Amygdala (tissue), 56 donors: Measurements from ENCODE around the gene CABP5.

ENCODE experiments used
- DNase-seq, 56 donors: peaks; one replicate each; lab custom pipeline; 2025; lab: John Stamatoyannopoulos, UW

Gene CABP5

GRCh38 chr19:48036765-48037164 is 7.1 kb downstream of the CABP5 start:
- DNase-seq = no peak

GRCh38 chr19:48033604-48034003 is 10.3 kb downstream of the CABP5 start:
- DNase-seq = no peak

- no peak for DNase-seq
Observed at GRCh38 chr19:48030073-48030472, 13.8 kb downstream of the CABP5 start.

- DNase-seq = no peak
Observed at GRCh38 chr19:48029431-48029830, 14.4 kb downstream of the CABP5 start.

GRCh38 chr19:48025480-48025879 is 18.4 kb downstream of the CABP5 start:
- DNase-seq = no peak

- DNase-seq = no peak
Observed at GRCh38 chr19:48023518-48023917, 20.4 kb downstream of the CABP5 start.

GRCh38 chr19:48023011-48023410 is 20.9 kb downstream of the CABP5 start:
- no peak for DNase-seq

- no peak for DNase-seq
Observed at GRCh38 chr19:48020686-48021085, 23.2 kb downstream of the CABP5 start.

- no peak for DNase-seq
Observed at GRCh38 chr19:48010932-48011758, 32.7 kb downstream of the CABP5 start.

GRCh38 chr19:48006762-48007161 is 37.1 kb downstream of the CABP5 start:
- no peak for DNase-seq

- DNase-seq = no peak
Observed at GRCh38 chr19:48004236-48004635, 39.6 kb downstream of the CABP5 start.

- no peak for DNase-seq
Observed at GRCh38 chr19:48000846-48001245, 43.0 kb downstream of the CABP5 start.

GRCh38 chr19:47998800-47999199 is 45.1 kb downstream of the CABP5 start:
- no peak for DNase-seq

GRCh38 chr19:47996230-47996727 is 47.6 kb downstream of the CABP5 start:
- DNase-seq = no peak

GRCh38 chr19:47994209-47994802 is 49.6 kb downstream of the CABP5 start, which contains the start of gene ELSPBP1:
Gene ELSPBP1, plus strand, starts transcription at chr19:47994632. Its CDS starts 14,036 bp downstream, at chr19:48008668.
- DNase-seq = no peak

GRCh38 chr19:47992070-47992469 is 51.8 kb downstream of the CABP5 start, which contains the start of gene BSPH1:
Gene BSPH1, minus strand, starts transcription at chr19:47992170. Its CDS starts 89 bp downstream, at chr19:47992081.
- DNase-seq = no peak

GRCh38 chr19:47991191-47991808 is 52.6 kb downstream of the CABP5 start:
- DNase-seq = no peak
